Measurements from ENCODE around the gene STOML3. TPM values are rescaled to one million over a fixed set of nuclear protein-coding genes. Genes with fewer than 3 reads are reported as not detected.
A peak's percentile ranks its signal among the peaks of the same experiment; 100 is the strongest.

Gene STOML3
- total RNA-seq, 2 donors from 2014 or later: not detected

DNA sequence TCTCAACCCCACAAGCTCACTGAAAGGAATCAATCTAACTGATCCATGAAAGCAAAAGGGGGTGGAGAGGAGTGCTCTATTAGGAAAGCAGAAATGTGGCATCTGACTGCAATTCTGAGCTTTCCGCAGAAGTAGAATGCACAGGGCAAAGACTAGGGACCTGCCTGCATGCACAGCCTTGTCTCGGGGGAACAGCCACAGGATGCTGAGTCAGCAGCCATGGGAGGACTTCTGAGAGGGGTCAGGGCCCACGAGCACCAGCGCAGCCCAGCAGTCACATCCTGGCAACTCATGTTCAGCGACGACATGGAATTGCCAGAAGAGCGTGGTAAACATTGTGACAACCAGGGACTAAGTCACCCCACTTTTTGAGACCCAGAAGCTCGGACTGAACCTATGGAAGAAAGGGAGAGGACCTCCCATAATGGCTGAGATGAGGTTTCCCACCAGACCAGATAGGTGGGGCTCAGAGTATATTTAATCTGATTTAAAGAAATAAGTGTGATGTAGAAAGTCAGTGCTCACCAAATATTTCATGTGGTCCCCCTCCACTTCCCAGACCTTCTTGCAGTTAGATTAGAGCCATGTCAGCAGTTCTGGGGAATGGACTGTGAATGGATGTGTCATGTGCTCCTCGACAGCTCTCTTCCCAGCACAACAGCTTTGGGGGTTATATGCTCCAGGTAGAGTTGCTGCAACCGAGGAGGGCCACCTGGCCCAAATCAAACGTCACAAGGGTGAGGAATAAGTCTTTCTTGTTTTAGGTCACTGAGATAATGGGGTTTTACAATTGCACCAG lies 32.6 kb downstream of the STOML3 start:
- ATAC-seq (replicated peaks): no peak
- Mint-ChIP-seq H3K27me3 (peaks cover 17% of the 10 kb centered on the region), H3K4me3 (no peak overlapping the region)

GRCh38 chr13:38954844-38955243 lies 35.8 kb downstream of the STOML3 start:
- ATAC-seq (replicated peaks): no peak
- H3K27me3 Mint-ChIP-seq: peaks cover 9% of the 10 kb centered on the region
- no peak overlapping the region for H3K27ac Mint-ChIP-seq
- no peak overlapping the region for H3K4me3 Mint-ChIP-seq
- H3K4me1 Mint-ChIP-seq: no peaks in the 10 kb centered on the region
- H3K36me3 Mint-ChIP-seq (ENCODE audit: low read depth): no peaks in the 10 kb centered on the region
- no peaks in the 10 kb centered on the region for H3K9me3 Mint-ChIP-seq

More for the DNA sequence above, 32.6 kb downstream of the STOML3 start:
- Mint-ChIP-seq H3K36me3 (ENCODE audit: low read depth) (no peaks in the 10 kb centered on the region), H3K4me1 (no peaks in the 10 kb centered on the region), H3K27ac (no peak overlapping the region), H3K9me3 (no peaks in the 10 kb centered on the region)

GRCh38 chr13:38954291-38954690 lies 36.3 kb downstream of the STOML3 start:
- ATAC-seq (replicated peaks): no peak
- Mint-ChIP-seq H3K27ac (no peak overlapping the region), H3K4me3 (no peak overlapping the region), H3K4me1 (no peaks in the 10 kb centered on the region), H3K27me3 (peaks cover 9% of the 10 kb centered on the region), H3K36me3 (ENCODE audit: low read depth) (no peaks in the 10 kb centered on the region), H3K9me3 (no peaks in the 10 kb centered on the region)

- H3K4me1 Mint-ChIP-seq: no peaks in the 10 kb centered on the region
- no peaks in the 10 kb centered on the region for H3K36me3 Mint-ChIP-seq (ENCODE audit: low read depth)
- H3K27ac Mint-ChIP-seq: no peak overlapping the region
- H3K9me3 Mint-ChIP-seq: no peaks in the 10 kb centered on the region
- no peak for ATAC-seq (replicated peaks)
- H3K27me3 Mint-ChIP-seq: peaks cover 9% of the 10 kb centered on the region
- H3K4me3 Mint-ChIP-seq: no peak overlapping the region
Observed at GRCh38 chr13:38952827-38953226, 37.8 kb downstream of the STOML3 start.

DNA sequence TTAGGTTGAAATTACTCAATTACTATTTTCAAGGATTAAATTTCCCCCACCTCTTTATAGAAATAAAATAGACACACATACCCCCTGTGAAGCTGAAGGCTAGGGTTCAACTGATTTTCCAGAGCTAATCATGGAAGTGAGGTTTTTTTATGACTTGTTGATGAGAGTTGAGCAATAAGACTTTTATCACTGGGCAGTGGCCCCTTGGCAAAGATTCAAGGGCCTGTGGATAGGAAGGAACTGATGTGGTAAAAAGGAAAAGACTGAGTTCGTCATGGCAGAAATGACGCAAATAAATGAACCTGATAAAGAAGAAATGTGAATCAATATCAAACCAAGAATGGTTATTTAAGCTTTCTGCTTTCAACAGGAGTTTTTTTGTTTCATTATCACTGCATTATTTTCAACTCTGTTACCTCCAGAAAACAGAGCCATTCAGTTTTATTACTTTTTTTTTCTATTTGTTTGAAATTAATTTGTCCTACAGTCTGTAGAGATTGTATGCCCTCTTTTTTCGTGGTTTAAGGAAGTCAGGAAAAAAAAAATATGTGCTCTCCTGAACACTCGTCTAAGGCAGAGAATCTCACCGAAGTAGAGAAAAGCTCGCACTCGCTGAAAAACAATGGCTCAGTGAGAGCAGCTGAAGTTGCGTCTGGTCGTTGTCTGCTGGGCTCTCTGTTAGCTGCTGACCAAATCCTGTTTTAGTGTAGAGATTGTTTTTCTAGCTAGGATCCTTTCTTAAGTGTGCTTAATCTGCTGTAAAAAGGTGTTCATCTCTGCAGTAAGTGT lies 38.9 kb downstream of the STOML3 start:
- H3K36me3 Mint-ChIP-seq (ENCODE audit: low read depth): no peaks in the 10 kb centered on the region
- H3K4me1 Mint-ChIP-seq: no peaks in the 10 kb centered on the region
- no peaks in the 10 kb centered on the region for H3K9me3 Mint-ChIP-seq
- no peak overlapping the region for H3K4me3 Mint-ChIP-seq
- no peak for ATAC-seq (replicated peaks)
- no peak overlapping the region for H3K27ac Mint-ChIP-seq
- H3K27me3 Mint-ChIP-seq: peaks cover 12% of the 10 kb centered on the region

DNA sequence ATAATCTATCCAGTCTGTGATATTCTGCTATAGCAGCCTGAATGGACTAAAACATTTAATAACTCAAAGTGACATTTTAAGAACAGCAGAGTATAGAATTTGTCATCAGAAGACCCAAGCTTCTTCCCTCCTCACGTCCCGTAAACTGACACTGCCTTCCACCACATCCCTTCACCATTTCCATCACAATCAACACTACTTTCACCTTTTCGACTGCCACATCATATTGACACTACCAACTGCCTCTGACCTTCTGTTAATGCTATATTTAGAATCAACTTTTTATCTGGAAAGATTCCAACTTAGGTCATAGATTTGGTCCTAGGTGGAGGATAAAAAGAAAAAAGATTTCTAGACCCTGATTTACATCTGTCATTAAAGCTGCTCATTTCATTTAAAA lies 39.6 kb downstream of the STOML3 start:
- no peak overlapping the region for H3K4me3 Mint-ChIP-seq
- no peaks in the 10 kb centered on the region for H3K9me3 Mint-ChIP-seq
- peak; percentile 16 for ATAC-seq (replicated peaks)
- H3K27me3 Mint-ChIP-seq: peaks cover 16% of the 10 kb centered on the region
- no peaks in the 10 kb centered on the region for H3K4me1 Mint-ChIP-seq
- no peaks in the 10 kb centered on the region for H3K36me3 Mint-ChIP-seq (ENCODE audit: low read depth)
- H3K27ac Mint-ChIP-seq: no peak overlapping the region

GRCh38 chr13:38947054-38947453 lies 43.6 kb downstream of the STOML3 start:
- H3K27me3 Mint-ChIP-seq: peaks cover 7% of the 10 kb centered on the region
- H3K4me1 Mint-ChIP-seq: no peaks in the 10 kb centered on the region
- no peak for ATAC-seq (replicated peaks)
- H3K9me3 Mint-ChIP-seq: no peaks in the 10 kb centered on the region
- no peaks in the 10 kb centered on the region for H3K36me3 Mint-ChIP-seq (ENCODE audit: low read depth)
- H3K27ac Mint-ChIP-seq: no peak overlapping the region
- H3K4me3 Mint-ChIP-seq: no peak overlapping the region

DNA sequence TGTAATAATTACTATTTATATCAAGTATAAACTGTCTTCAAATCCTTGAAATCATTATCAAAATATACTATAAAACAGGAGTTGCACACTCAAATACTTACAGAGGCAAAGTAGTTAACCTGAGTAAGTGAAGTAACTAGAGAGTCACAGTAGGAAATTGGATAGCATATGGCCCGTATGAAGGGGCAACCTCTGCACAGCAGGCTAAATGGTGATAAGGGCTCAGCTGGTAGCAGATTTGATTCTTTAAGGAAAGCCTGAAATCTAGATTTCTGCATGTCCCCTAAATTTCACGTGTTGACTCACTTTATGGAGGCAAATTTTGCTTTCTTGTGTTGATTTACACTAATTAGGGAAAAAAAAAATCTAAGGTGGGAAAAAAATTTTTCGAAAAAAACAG lies 46.4 kb downstream of the STOML3 start:
- no peak overlapping the region for H3K4me3 Mint-ChIP-seq
- no peaks in the 10 kb centered on the region for H3K9me3 Mint-ChIP-seq
- H3K27me3 Mint-ChIP-seq: peaks cover 7% of the 10 kb centered on the region
- H3K27ac Mint-ChIP-seq: no peak overlapping the region
- no peaks in the 10 kb centered on the region for H3K4me1 Mint-ChIP-seq
- no peak for ATAC-seq (replicated peaks)
- no peaks in the 10 kb centered on the region for H3K36me3 Mint-ChIP-seq (ENCODE audit: low read depth)

- no peak overlapping the region for H3K4me3 Mint-ChIP-seq
- H3K27ac Mint-ChIP-seq: no peak overlapping the region
- no peak for ATAC-seq (replicated peaks)
- no peaks in the 10 kb centered on the region for H3K36me3 Mint-ChIP-seq (ENCODE audit: low read depth)
- H3K9me3 Mint-ChIP-seq: no peaks in the 10 kb centered on the region
- H3K4me1 Mint-ChIP-seq: no peaks in the 10 kb centered on the region
- H3K27me3 Mint-ChIP-seq: peaks cover 7% of the 10 kb centered on the region
Observed at GRCh38 chr13:38943231-38943630, 47.4 kb downstream of the STOML3 start.

GRCh38 chr13:38941353-38941945 lies 49.2 kb downstream of the STOML3 start:
- Mint-ChIP-seq H3K4me3 (no peak overlapping the region), H3K36me3 (ENCODE audit: low read depth) (no peaks in the 10 kb centered on the region), H3K9me3 (no peaks in the 10 kb centered on the region), H3K27me3 (peaks cover 1% of the 10 kb centered on the region), H3K27ac (no peak overlapping the region), H3K4me1 (no peaks in the 10 kb centered on the region)
- ATAC-seq (replicated peaks): no peak

DNA sequence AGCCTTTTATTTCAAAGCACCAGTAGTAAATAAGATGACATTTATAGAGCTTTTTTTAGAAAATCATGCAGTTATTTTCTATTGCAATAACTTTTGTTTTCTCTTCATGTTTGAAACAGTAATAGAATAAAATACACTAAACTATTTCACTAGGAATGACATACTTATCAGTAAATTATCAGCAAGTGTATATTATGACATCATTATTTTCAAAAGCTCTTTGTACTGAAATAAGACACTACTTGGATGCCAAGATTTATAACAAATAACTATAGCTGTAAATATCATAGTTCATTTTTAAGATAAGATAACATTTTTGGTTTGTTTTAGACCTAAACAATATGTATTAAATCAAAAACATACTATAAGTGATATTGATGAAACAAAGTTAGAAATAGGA lies 56.8 kb downstream of the STOML3 start:
- H3K4me1 Mint-ChIP-seq: no peaks in the 10 kb centered on the region
- H3K4me3 Mint-ChIP-seq: no peak overlapping the region
- no peaks in the 10 kb centered on the region for H3K36me3 Mint-ChIP-seq (ENCODE audit: low read depth)
- no peak for ATAC-seq (replicated peaks)
- H3K27me3 Mint-ChIP-seq: peaks cover 6% of the 10 kb centered on the region
- H3K27ac Mint-ChIP-seq: no peak overlapping the region
- H3K9me3 Mint-ChIP-seq: no peaks in the 10 kb centered on the region

GRCh38 chr13:38922170-38922569 lies 68.5 kb downstream of the STOML3 start:
- no peak overlapping the region for H3K27ac Mint-ChIP-seq
- ATAC-seq (replicated peaks): no peak
- no peak overlapping the region for H3K4me3 Mint-ChIP-seq
- no peaks in the 10 kb centered on the region for H3K4me1 Mint-ChIP-seq
- H3K27me3 Mint-ChIP-seq: peaks cover 36% of the 10 kb centered on the region
- H3K9me3 Mint-ChIP-seq: no peaks in the 10 kb centered on the region
- no peaks in the 10 kb centered on the region for H3K36me3 Mint-ChIP-seq (ENCODE audit: low read depth)

DNA sequence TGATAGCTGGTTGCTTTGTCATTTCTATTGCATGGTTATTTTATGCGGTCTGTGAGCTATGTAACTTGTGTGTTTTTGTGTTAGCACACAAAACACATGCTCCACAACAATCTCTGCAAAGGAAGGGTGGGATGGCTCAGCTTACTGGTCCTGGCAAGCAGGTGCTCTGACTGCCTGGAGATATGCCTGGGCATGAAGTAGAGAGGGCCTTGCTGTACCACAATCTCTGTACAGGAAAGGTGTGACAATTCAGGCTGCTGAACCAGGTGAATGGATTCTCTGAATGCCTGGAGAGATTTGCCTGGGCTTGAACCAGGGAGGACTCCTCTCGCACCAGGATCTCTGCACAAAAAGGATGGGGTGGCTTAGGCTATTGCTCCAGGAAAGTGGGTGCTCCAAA lies 69.5 kb downstream of the STOML3 start:
- no peaks in the 10 kb centered on the region for H3K9me3 Mint-ChIP-seq
- no peak overlapping the region for H3K27ac Mint-ChIP-seq
- no peaks in the 10 kb centered on the region for H3K4me1 Mint-ChIP-seq
- H3K4me3 Mint-ChIP-seq: no peak overlapping the region
- no peaks in the 10 kb centered on the region for H3K36me3 Mint-ChIP-seq (ENCODE audit: low read depth)
- peaks cover 32% of the 10 kb centered on the region for H3K27me3 Mint-ChIP-seq
- ATAC-seq (replicated peaks): no peak
